ENCODE measurements around the gene UMAD1.

- TF ChIP-seq CTCF (IDR thresholded peaks at IDR 0.05): no peak
- TF ChIP-seq ZFX (IDR thresholded peaks at IDR 0.05; ENCODE audit: borderline replicate concordance): no peak
Observed at GRCh38 chr7:7920056-7920455, 279.5 kb downstream of the UMAD1 start.

Data from 22Rv1 (cell line).